HepG2 (cell line): ENCODE results near the gene CACNA2D1. TPM values are rescaled to one million over a fixed set of nuclear protein-coding genes. Genes with fewer than 3 reads are reported as not detected.

Source experiments
- ATAC-seq: fragments of 200-7000 bp; cut with Tn5 transposase; 3 replicates; pipeline ENCODE4 v1.9.1; 2020; ENCODE audit warnings: mild to moderate bottlenecking, moderate library complexity
- BruUV-seq: library from RNA; stranded (reverse); fragments of 400-500 nt; replicated peaks from 2 replicates; lab custom pipeline; 2021; lab: Mats Ljungman, UMichigan
- CTCF ChIA-PET: fragments of 300-600 bp; formaldehyde crosslinking; extraction: SDS; loops from one replicate; lab custom pipeline; 2021; ENCODE audit warnings: low total read pairs, inconsistent platforms, low intra/inter-chr PET ratio; lab: Yijun Ruan, JAX
- POLR2A ChIA-PET: fragments of 350-600 bp; sonication (Branson Sonifier 250); formaldehyde crosslinking; loops from one replicate; lab custom pipeline; 2020; ENCODE audit warnings: antibody characterized with exemption, inconsistent platforms; lab: Yijun Ruan, JAX
- DNase-seq: peaks from one replicate; pipeline ENCODE4 v3.0.0-alpha.2; 2015; ENCODE audit warnings: low spot score
- FAIRE-seq: peaks from 3 replicates; lab custom pipeline; 2011; peaks lifted over from hg19 to GRCh38; lab: Jason Lieb, UNC
- H2AFZ ChIP-seq: one replicate; pipeline ENCODE4 v1.6.1; 2011; ENCODE audit warnings: low read length, inconsistent platforms
- H3K27ac ChIP-seq: fragments of 300-600 bp; 3 replicates; pipeline ENCODE4 v1.8.0; 2011; ENCODE audit warnings: mixed run types, mild to moderate bottlenecking, mixed read lengths, low read length, inconsistent platforms; ENCODE audit not compliant: insufficient read depth; ENCODE audit errors: extremely low read length
- H3K27me3 ChIP-seq, 2 experiments: fragments of 200-600 bp in 1 of 2; 2 replicates in 1 of 2; 3 replicates in 1 of 2; pipeline versions ENCODE4 v1.6.0 to v1.8.0; 2011; ENCODE audit warnings: low read length in 2 of 2, mild to moderate bottlenecking in 2 of 2, moderate library complexity in 2 of 2, inconsistent platforms in 1 of 2; ENCODE audit not compliant: insufficient read depth in 2 of 2, control insufficient read depth in 1 of 2
- H3K36me3 ChIP-seq, 2 experiments: fragments of 200-600 bp in 1 of 2; replicated peaks in 1 of 2; 2 replicates in 1 of 2; 3 replicates in 1 of 2; pipeline versions ENCODE4 v1.5.1 to v1.8.0; 2011; ENCODE audit warnings: low read length in 2 of 2, inconsistent platforms in 1 of 2; ENCODE audit not compliant: insufficient read depth in 2 of 2, control insufficient read depth in 1 of 2
- H3K4me1 ChIP-seq: 2 replicates; pipeline ENCODE4 v1.5.1; 2012; ENCODE audit warnings: low read length, inconsistent platforms; ENCODE audit not compliant: insufficient read depth
- H3K4me2 ChIP-seq: 2 replicates; pipeline ENCODE4 v1.6.0; 2011; ENCODE audit warnings: low read depth, low read length, inconsistent platforms
- H3K4me3 ChIP-seq, 3 experiments: fragments of 200-600 bp in 1 of 3; sonication (generic), shearing (Covaris generic) in 1 of 3; replicated peaks in 1 of 3; 2 replicates each; pipeline ENCODE4 v1.5.1; 2011 to 2016; ENCODE audit warnings: low read length in 3 of 3, inconsistent platforms in 2 of 3, low read depth in 2 of 3, mild to moderate bottlenecking in 2 of 3, control low read depth in 1 of 3, mixed read lengths in 1 of 3; ENCODE audit not compliant: insufficient read depth in 1 of 3
- H3K79me2 ChIP-seq: one replicate; pipeline ENCODE4 v1.6.1; 2011; ENCODE audit warnings: low read length, inconsistent platforms; ENCODE audit not compliant: insufficient read depth
- H3K9ac ChIP-seq: 2 replicates; pipeline ENCODE4 v1.6.0; 2011; ENCODE audit warnings: mild to moderate bottlenecking, low read depth, low read length, inconsistent platforms; ENCODE audit not compliant: insufficient read depth
- H3K9me3 ChIP-seq: 2 replicates; pipeline ENCODE4 v1.5.1; 2012; ENCODE audit warnings: mild to moderate bottlenecking, low read length
- H4K20me1 ChIP-seq: 2 replicates; pipeline ENCODE4 v1.6.0; 2011; ENCODE audit warnings: inconsistent platforms, mild to moderate bottlenecking, low read length, moderate library complexity; ENCODE audit not compliant: insufficient read depth
- BRF2 ChIP-seq: sonication (generic); formaldehyde crosslinking; IDR thresholded peaks from 2 replicates; pipeline ENCODE4 v1.8.1; 2022; ENCODE audit warnings: mild to moderate bottlenecking, missing genetic modification reagents
- CHD2 ChIP-seq: IDR thresholded peaks from 2 replicates; pipeline ENCODE4 v1.6.1; 2011; ENCODE audit warnings: low read depth, low read length, improper control_type of control experiment
- HNF4A ChIP-seq: sonication (generic); formaldehyde crosslinking; IDR thresholded peaks from 2 replicates; pipeline ENCODE4 v1.4.0; 2020; ENCODE audit warnings: missing genetic modification reagents
- NR3C1 ChIP-seq: sonication (generic); formaldehyde crosslinking; IDR thresholded peaks from 2 replicates; pipeline ENCODE4 v1.4.0; 2020; ENCODE audit warnings: missing genetic modification reagents
- SPEN ChIP-seq: sonication (generic); formaldehyde crosslinking; IDR thresholded peaks from 2 replicates; pipeline ENCODE4 v1.5.1; 2020; ENCODE audit warnings: low read depth, mild to moderate bottlenecking, missing genetic modification reagents
- ZFP36 ChIP-seq: fragments of 150-350 bp; IDR thresholded peaks from 2 replicates; pipeline ENCODE4 v1.6.1; 2018; ENCODE audit warnings: borderline replicate concordance, low read length, low read depth; ENCODE audit not compliant: partially characterized antibody
- ZNF333 ChIP-seq: sonication (generic); formaldehyde crosslinking; IDR thresholded peaks from 2 replicates; pipeline ENCODE4 v1.4.0; 2020; ENCODE audit warnings: mild to moderate bottlenecking, missing genetic modification reagents, borderline replicate concordance
- ZNF431 ChIP-seq: sonication (generic); formaldehyde crosslinking; IDR thresholded peaks from 2 replicates; pipeline ENCODE4 v1.9.0; 2022; ENCODE audit warnings: missing genetic modification reagents, low read depth, mild to moderate bottlenecking, borderline replicate concordance
- ZNF691 ChIP-seq: sonication (generic); formaldehyde crosslinking; IDR thresholded peaks from 2 replicates; pipeline ENCODE4 v1.4.0; 2020; ENCODE audit warnings: missing genetic modification reagents, low read depth, mild to moderate bottlenecking, borderline replicate concordance
- ZNF775 ChIP-seq: sonication (generic); formaldehyde crosslinking; IDR thresholded peaks from 2 replicates; pipeline ENCODE4 v1.4.0; 2020; ENCODE audit warnings: missing genetic modification reagents, mild to moderate bottlenecking, moderate library complexity, borderline replicate concordance
- WGBS: methylation state at CpG from one replicate; pipeline ENCODE4 v1.1.6; 2017; ENCODE audit warnings: low lambda C conversion rate; 5-methylcytosine and 5-hydroxymethylcytosine counted together
- in situ Hi-C: cut with HindIII; loops from 2 replicates; pipeline ENCODE4 v1.10.0; 2017; ENCODE audit warnings: low pct_unique_long_range_greater_than_20kb; ENCODE audit not compliant: extremely low pct_ligation_motif_present
- intact Hi-C: fragments of 100-400 bp; cut with micrococcal nuclease; formaldehyde crosslinking; loops from one replicate; pipeline ENCODE4 v1.10.0; 2022; ENCODE audit not compliant: unreplicated experiment
- polyA plus RNA-seq, 8 experiments: library from polyadenylated mRNA; depleted of rRNA in 3 of 8; stranded (reverse) in 7 of 8; unstranded in 1 of 8; fragments of >200 nt; fragmentation: Illumina TruSeq in 4 of 8; extraction: Trizol in 4 of 8; gene quantifications; 2 replicates each; pipeline versions ENCODE4 v1.2.1 to v1.2.3, GENCODE V29; 2011 to 2016; ENCODE audit warnings: low read depth in 4 of 8, missing spikeins in 1 of 8, mixed read lengths in 1 of 8; ENCODE audit not compliant: insufficient read depth in 1 of 8
- total RNA-seq, 5 experiments: library from RNA; depleted of rRNA; stranded (reverse); fragments of >200 nt; fragmentation: Illumina TruSeq; extraction: Trizol; gene quantifications; 2 replicates each; pipeline ENCODE4 v1.2.3, GENCODE V29; 2016; ENCODE audit warnings: low read depth in 1 of 5

The CACNA2D1 gene
- total and polyA plus RNA-seq, 2 of the 13 experiments (the other 11 are each of a cell fraction or from before 2014, with no cell fraction given) = not detected

DNA sequence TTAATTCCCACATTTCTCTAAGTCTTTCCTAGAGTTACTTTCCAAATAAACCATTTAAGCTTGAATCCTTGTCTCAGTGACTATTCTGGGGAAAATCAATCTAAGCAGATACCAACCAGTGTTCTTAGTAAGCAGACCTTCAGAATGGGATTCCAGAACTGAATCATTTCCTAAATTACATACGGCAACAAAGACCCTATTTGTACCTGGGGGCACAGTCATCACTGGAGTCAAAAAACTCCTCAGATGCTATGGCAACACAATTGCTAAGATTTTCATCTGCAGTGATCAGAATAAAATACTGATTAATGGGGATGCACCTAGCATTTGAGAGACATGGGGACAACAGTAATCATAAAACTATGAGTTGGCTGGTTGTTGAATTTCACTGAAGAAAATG lies 389.0 kb downstream of the CACNA2D1 start (continued):
- no peak for TF ChIP-seq ZNF691
- TF ChIP-seq BRF2 (CRISPR knock-in tag) = no peak
- TF ChIP-seq ZNF775 (CRISPR knock-in tag) = no peak
- TF ChIP-seq, all 625 proteins: peak for 0

- H2AFZ ChIP-seq = no peak overlapping the region
- H3K9ac ChIP-seq = no peak overlapping the region
- H3K27ac ChIP-seq = no peak overlapping the region
- DNase-seq = no peak
- in situ Hi-C loops (no loop called here), intact Hi-C loops (no loop called here)
- no peaks in the 10 kb centered on the region for H3K79me2 ChIP-seq
- no TSS peak for BruUV-seq
- no peaks in the 10 kb centered on the region for H3K27me3 ChIP-seq
- no peaks in the 10 kb centered on the region for H3K4me1 ChIP-seq
- no peak overlapping the region for H3K4me2 ChIP-seq
- no peaks in the 10 kb centered on the region for H3K9me3 ChIP-seq
- ChIA-PET CTCF (no interaction called here), POLR2A (no interaction called here)
- 4% methylated on average over 3 of the region's 3 CpGs for WGBS
- no peak for ATAC-seq
- TF ChIP-seq CHD2 (no peak), NR3C1 (CRISPR knock-in tag) (no peak), ZNF333 (CRISPR knock-in tag) (no peak), SPEN (no peak), ZFP36 (no peak), HNF4A (CRISPR knock-in tag) (no peak), ZNF431 (CRISPR knock-in tag) (no peak)
- H3K4me3 ChIP-seq = no peak overlapping the region
- no peak for FAIRE-seq
- no peaks in the 10 kb centered on the region for H4K20me1 ChIP-seq
- H3K36me3 ChIP-seq = no peaks in the 10 kb centered on the region
Measured at GRCh38 chr7:82053453-82054032, 390.0 kb downstream of the CACNA2D1 start.
